Gastrocnemius medialis (tissue), 4 donors: ENCODE measurements around the gene CCR5. TPM values are rescaled to one million over a fixed set of nuclear protein-coding genes. Genes with fewer than 3 reads are reported as not detected.

Experiments
- ATAC-seq, 2 donors: fragments of 150-250 bp; one replicate each; pipeline ENCODE4 v1.9.1; 2016
- DNase-seq, 2 donors: peaks; one replicate each; pipeline ENCODE4 v3.0.0-alpha.2; 2019
- H3K27ac ChIP-seq, 4 donors: fragments of 200-600 bp; sonication (generic); 1 replicate in 1 of 4; 2 replicates in 3 of 4; pipeline ENCODE4 v1.5.1; 2016 to 2018; ENCODE audit warnings: mild to moderate bottlenecking in 2 of 4, moderate library complexity in 1 of 4
- H3K27me3 ChIP-seq, 3 donors: fragments of 200-600 bp; sonication (generic) in 2 of 3; 1 replicate in 1 of 3; 2 replicates in 2 of 3; pipeline versions ENCODE4 v1.5.1 to v1.6.0; 2016 to 2019; ENCODE audit warnings: mild to moderate bottlenecking in 1 of 3, moderate library complexity in 1 of 3
- H3K36me3 ChIP-seq, 2 donors: fragments of 200-600 bp; sonication (generic) in 1 of 2; one replicate each; pipeline ENCODE4 v1.5.1; 2017 to 2018
- H3K4me1 ChIP-seq, 2 donors: fragments of 200-600 bp; sonication (generic) in 1 of 2; one replicate each; pipeline ENCODE4 v1.5.1; 2016 to 2017; ENCODE audit warnings: mild to moderate bottlenecking in 2 of 2
- H3K4me3 ChIP-seq, 4 donors: fragments of 200-600 bp; sonication (generic) in 3 of 4; 1 replicate in 1 of 4; 2 replicates in 3 of 4; pipeline ENCODE4 v1.5.1; 2016 to 2019; ENCODE audit warnings: mild to moderate bottlenecking in 2 of 4
- H3K9me3 ChIP-seq, 3 donors: fragments of 200-600 bp; sonication (generic) in 2 of 3; 1 replicate in 1 of 3; 2 replicates in 2 of 3; pipeline ENCODE4 v1.5.1; 2016 to 2019
- POLR2A ChIP-seq, 2 donors: fragments of 450-650 bp; IDR thresholded peaks; one replicate each; pipeline ENCODE4 v1.6.1; 2017; ENCODE audit warnings: antibody characterized with exemption in 2 of 2, mild to moderate bottlenecking in 2 of 2, moderate library complexity in 2 of 2
- in situ Hi-C, 4 donors: fragments of 200-750 bp; cut with MboI; loops; one replicate each; pipeline versions ENCODE4 v1.15.0 to v1.8.0; 2017; ENCODE audit warnings: low sequenced_read_pairs in 4 of 4
- intact Hi-C: fragments of 100-400 bp; cut with DNase I; formaldehyde crosslinking; loops from one replicate; pipeline ENCODE4 v1.15.1; 2023; ENCODE audit warnings: low total_unique reads
- total RNA-seq, 4 donors: library from RNA; depleted of rRNA; stranded (reverse); fragments of >200 nt; gene quantifications; one replicate each; pipeline versions ENCODE4 v1.1.0 to v1.2.3, GENCODE V29; 2016
- TF ChIP-seq, protein P1 (sequence below), 5 experiments: fragments of 450-650 bp in 3 of 5; fragments of 200-600 bp in 2 of 5; sonication (generic) in 2 of 5; IDR thresholded peaks in 4 of 5; conservative IDR thresholded peaks in 1 of 5; 1 replicate in 4 of 5; 2 replicates in 1 of 5; pipeline ENCODE4 v1.5.1; 2016 to 2019; ENCODE audit warnings: antibody characterized with exemption in 5 of 5, mild to moderate bottlenecking in 3 of 5, moderate library complexity in 3 of 5

Gene CCR5
- total RNA-seq, 4 donors from 2014 or later = 0.07 to 0.20 (median 0.10) TPM; not detected in 1

DNA sequence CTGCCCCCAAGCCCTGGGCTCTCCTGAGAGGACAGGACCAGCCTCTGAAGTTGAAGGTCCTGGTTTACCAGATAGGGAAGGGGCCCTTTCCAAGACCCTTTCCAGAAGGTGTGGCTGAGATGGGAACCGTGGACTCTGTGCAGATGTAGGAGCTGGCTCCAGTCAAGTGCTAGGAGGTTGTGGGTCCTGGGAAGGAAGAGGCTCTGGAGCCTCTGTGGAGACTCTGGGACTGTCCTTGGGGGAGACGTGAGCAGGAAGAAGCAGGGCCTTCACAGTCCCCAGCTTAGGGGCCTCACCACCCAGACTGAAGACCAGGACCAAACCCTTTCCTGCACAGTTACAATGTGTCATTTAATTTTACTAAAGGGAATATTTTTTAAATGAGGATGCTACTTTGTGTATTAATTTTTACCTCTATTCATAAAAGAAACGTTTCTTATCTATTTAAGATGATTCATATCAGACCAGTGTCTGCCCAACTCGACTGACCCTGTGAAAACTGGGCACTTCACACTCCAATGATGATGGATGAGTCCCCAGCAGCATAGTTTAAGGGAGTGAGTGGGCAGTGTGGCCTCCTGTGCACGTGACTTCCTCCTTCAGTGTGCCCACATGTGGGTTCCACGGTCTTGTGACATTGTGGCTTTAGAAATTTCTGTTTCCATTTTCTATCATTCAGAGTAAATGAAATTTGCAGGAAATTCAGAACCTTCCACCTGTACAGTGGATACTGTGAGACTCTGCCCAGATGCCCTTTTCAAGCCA is 25.2 kb downstream of the CCR5 start:
- no peak for DNase-seq
- Histone ChIP-seq H3K4me1 (peaks cover 9% of the 10 kb centered on the region in 2 donors), H3K36me3 (no peaks in the 10 kb centered on the region), H3K27me3 (no peaks in the 10 kb centered on the region), H3K27ac (no peak overlapping the region), H3K9me3 (no peaks in the 10 kb centered on the region), H3K4me3 (no peak overlapping the region)
- TF ChIP-seq POLR2A (IDR thresholded peaks at IDR 0.05) = no peak
- TF ChIP-seq, protein P1, sequence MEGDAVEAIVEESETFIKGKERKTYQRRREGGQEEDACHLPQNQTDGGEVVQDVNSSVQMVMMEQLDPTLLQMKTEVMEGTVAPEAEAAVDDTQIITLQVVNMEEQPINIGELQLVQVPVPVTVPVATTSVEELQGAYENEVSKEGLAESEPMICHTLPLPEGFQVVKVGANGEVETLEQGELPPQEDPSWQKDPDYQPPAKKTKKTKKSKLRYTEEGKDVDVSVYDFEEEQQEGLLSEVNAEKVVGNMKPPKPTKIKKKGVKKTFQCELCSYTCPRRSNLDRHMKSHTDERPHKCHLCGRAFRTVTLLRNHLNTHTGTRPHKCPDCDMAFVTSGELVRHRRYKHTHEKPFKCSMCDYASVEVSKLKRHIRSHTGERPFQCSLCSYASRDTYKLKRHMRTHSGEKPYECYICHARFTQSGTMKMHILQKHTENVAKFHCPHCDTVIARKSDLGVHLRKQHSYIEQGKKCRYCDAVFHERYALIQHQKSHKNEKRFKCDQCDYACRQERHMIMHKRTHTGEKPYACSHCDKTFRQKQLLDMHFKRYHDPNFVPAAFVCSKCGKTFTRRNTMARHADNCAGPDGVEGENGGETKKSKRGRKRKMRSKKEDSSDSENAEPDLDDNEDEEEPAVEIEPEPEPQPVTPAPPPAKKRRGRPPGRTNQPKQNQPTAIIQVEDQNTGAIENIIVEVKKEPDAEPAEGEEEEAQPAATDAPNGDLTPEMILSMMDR (IDR thresholded peaks at IDR 0.05 in 4 of 5, conservative IDR thresholded peaks at IDR 0.05 in 1 of 5) = no peak
- no peak for ATAC-seq
- intact Hi-C loops = no loop called here
- in situ Hi-C loops = no loop called here

GRCh38 chr3:46397111-46397510 is 26.4 kb downstream of the CCR5 start:
- Histone ChIP-seq H3K27me3 (no peaks in the 10 kb centered on the region), H3K27ac (no peak overlapping the region), H3K4me3 (no peak overlapping the region), H3K36me3 (no peaks in the 10 kb centered on the region), H3K9me3 (no peaks in the 10 kb centered on the region), H3K4me1 (peaks cover 9% of the 10 kb centered on the region in 2 donors)
- no peak for TF ChIP-seq POLR2A (IDR thresholded peaks at IDR 0.05)
- TF ChIP-seq, protein P1 (IDR thresholded peaks at IDR 0.05 in 4 of 5, conservative IDR thresholded peaks at IDR 0.05 in 1 of 5) = no peak
- in situ Hi-C loops (no loop called here), intact Hi-C loops (no loop called here)
- ATAC-seq (peak in 1 of 2 donors; percentile 50), DNase-seq (no peak)

- TF ChIP-seq, protein P1 (IDR thresholded peaks at IDR 0.05 in 4 of 5, conservative IDR thresholded peaks at IDR 0.05 in 1 of 5) = no peak
- Histone ChIP-seq H3K4me3 (no peak overlapping the region), H3K27me3 (no peaks in the 10 kb centered on the region), H3K27ac (no peak overlapping the region), H3K36me3 (no peaks in the 10 kb centered on the region), H3K4me1 (peaks cover 9% of the 10 kb centered on the region in 2 donors), H3K9me3 (no peaks in the 10 kb centered on the region)
- in situ Hi-C loops (no loop called here), intact Hi-C loops (no loop called here)
- ATAC-seq = no peak
- no peak for DNase-seq
Measured at GRCh38 chr3:46398186-46398955, 27.6 kb downstream of the CCR5 start.

- in situ Hi-C loops (no loop called here), intact Hi-C loops (no loop called here)
- ATAC-seq (no peak), DNase-seq (no peak)
- H3K36me3 ChIP-seq = no peaks in the 10 kb centered on the region
- TF ChIP-seq, protein P1 (IDR thresholded peaks at IDR 0.05 in 4 of 5, conservative IDR thresholded peaks at IDR 0.05 in 1 of 5) = no peak
- TF ChIP-seq POLR2A (IDR thresholded peaks at IDR 0.05) = no peak
- H3K4me3 ChIP-seq = no peak overlapping the region
- H3K27ac ChIP-seq = no peak overlapping the region
- no peaks in the 10 kb centered on the region for H3K27me3 ChIP-seq
- peaks cover 9% of the 10 kb centered on the region in 2 donors for H3K4me1 ChIP-seq
- H3K9me3 ChIP-seq = no peaks in the 10 kb centered on the region
Measured at GRCh38 chr3:46399098-46399497, 28.4 kb downstream of the CCR5 start.
